Non-pigmented ciliary epithelial cell (primary cell): ENCODE measurements around the gene MAPK6.
"Not testable (repeated sequence)": the region's sequence is repeated elsewhere in the genome, so short reads cannot be mapped to it uniquely, and the experiment has no call there.

Source experiments
- DNase-seq: peaks from one replicate; pipeline ENCODE4 v3.0.0-alpha.2; 2010; ENCODE audit warnings: low read depth

The MAPK6 gene

GRCh38 chr15:52042051-52042851, 23.2 kb downstream of the MAPK6 start:
- no peak for DNase-seq

- DNase-seq: not testable (repeated sequence)
These were observed 26.8 kb downstream of the MAPK6 start for GRCh38 chr15:52045795-52046298.

- not testable (repeated sequence) for DNase-seq
These were observed 27.5 kb downstream of the MAPK6 start for GRCh38 chr15:52046552-52046951.

DNA sequence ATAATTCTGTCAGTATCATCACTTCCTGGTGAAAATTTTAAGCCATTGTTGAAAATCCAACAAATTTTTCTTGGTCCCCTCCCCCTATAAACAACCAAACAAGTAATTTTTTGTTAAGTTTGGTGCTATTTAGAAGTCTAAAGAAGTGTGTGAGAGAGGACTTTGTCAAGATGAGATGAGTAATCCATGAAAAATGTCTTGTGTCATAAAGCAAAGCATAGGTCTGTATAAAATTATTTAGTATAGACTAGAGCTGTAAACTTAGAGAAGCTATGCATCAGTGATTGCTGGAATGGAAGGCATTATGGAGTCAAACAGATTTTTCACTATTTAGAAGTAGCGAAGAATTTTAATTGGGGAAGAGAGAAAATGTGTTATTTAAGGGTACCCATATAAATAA, 31.4 kb downstream of the MAPK6 start:
- DNase-seq: no peak

DNA sequence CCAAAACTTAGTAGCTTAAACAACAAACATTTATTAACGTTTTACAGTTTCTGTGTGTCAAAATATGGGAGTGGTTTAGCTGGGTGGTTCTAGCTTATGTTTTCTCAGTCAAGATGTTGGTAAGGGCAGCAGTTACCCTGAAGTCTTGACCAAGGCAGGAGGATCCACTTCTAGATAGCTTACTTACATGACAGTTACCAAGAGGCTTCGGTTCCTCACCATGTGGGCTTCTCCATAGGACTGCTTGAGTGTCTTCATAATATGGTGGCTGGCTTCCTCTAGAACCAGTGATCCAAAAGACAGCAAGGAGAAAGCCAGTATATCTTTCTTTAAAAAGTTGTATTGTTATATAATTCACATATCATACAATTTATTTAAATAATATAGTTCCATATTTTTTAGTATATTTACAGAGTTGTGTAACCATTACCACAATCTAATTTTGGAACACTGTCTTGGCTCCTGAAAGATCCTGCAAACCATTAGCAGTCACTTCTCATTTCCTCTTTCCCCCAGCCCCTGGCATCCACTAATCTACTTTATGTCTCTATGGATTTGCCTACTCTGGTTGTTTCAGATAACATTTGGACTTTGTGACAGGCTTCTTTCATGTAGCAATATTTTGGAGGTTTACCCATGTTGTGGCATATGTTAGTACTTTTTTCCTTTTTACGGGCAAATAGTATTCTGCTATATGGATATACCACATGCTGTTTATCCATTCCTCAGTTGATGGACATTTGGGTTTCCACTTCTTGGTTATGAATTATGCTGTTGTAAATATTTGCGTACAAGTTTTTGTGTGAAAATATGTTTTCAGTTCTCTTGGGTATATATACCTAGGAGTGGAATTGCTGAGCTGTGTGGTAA, 33.3 kb downstream of the MAPK6 start:
- no peak for DNase-seq

GRCh38 chr15:52054381-52054780, 35.4 kb downstream of the MAPK6 start:
- no peak for DNase-seq

DNA sequence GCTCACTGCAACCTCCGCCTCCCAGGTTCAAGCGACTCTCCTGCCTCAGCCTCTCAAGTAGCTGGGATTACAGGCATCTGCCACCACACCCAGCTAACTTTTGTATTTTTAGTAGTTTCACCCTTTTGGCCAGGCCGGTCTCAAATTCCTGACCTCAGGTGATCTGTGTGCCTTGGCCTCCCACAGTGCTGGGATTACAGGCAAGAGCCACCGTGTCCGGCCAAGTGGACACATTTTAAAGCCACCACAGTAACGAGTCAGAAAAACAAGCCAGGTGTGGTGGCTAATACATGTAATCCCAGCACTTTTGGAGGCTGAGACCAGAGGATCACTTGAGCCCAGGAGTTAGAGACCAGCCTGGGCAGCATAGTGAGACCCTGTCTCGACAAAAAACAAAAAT, 35.8 kb downstream of the MAPK6 start:
- not testable (repeated sequence) for DNase-seq

DNA sequence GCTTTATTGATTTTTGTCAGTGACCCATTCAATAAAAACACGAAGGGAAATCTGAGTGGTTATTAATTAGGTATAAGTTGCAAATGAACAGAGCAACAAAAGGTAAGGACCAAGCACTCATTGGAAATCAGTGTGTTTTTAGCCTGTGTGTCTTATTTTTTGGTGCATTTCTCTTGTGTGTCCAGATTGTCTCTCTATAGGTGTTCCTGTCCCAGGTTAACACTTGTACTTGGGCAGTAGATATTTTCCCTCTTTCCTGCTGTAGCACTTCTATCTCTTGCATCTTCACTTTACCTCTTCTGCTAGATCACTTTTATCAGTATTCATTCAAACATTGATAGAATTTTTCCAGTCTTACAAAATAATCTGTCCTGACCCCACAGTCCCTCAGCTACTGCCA, 37.0 kb downstream of the MAPK6 start:
- DNase-seq: no peak

GRCh38 chr15:52056496-52056895, 37.5 kb downstream of the MAPK6 start:
- DNase-seq: no peak

DNA sequence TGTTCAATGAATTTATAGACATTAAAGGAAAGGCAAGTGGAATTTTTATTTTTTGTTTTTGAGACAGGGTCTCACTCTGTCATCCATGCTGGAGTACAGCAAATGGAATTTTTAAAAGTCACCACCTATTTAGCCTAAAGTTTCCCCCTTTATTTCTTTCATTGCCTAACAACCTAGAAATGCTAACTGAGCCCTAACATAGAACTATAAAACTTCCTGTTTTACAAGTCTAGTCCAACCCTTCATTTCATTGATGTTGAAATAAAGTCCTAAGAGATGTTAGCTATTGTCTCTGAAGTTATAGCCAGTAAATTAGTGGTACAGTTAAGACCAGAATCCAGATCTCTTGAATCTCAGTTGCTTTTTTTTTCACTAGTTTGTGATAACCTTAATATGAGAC, 39.0 kb downstream of the MAPK6 start:
- DNase-seq: no peak

- no peak for DNase-seq
These were observed 41.5 kb downstream of the MAPK6 start for GRCh38 chr15:52060501-52060900.

DNA sequence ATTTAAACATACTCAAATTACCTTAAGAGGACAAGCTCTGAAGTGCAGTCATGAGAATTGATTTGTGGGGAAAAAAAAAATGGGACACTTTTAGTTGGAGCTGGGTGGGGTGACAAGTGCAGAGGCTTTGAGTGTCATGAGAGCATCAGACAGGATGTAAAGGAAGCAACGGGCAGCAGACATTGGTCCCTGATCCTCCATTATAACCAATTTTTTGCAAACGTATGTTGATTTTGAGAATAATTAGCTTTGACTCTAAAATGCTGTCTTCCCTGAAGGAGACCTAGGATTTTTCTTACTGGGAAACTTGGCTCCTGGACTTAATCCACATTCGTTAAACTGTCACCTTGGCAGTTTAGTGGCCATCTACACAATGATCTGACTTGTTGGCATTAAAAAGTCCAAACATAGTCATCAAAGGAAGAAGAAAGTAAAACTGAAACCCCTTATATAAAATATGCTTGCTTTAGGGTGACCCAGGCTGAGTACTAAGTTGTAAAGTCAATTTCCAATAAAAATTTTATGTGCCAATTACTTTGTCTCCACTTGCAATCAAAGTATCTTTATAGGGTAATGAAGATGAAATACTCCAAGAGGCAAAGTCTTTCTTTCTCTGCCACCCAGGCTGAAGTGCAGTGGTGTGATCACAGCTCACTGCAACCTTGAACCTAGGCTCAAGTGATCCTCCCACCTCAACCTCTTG, 48.0 kb downstream of the MAPK6 start:
- no peak for DNase-seq

- no peak for DNase-seq
These were observed 48.5 kb downstream of the MAPK6 start for GRCh38 chr15:52067545-52067926.

- DNase-seq: no peak
These were observed 49.1 kb downstream of the MAPK6 start for GRCh38 chr15:52068004-52068615.

- no peak for DNase-seq
These were observed 50.5 kb downstream of the MAPK6 start for GRCh38 chr15:52069559-52069958.

DNA sequence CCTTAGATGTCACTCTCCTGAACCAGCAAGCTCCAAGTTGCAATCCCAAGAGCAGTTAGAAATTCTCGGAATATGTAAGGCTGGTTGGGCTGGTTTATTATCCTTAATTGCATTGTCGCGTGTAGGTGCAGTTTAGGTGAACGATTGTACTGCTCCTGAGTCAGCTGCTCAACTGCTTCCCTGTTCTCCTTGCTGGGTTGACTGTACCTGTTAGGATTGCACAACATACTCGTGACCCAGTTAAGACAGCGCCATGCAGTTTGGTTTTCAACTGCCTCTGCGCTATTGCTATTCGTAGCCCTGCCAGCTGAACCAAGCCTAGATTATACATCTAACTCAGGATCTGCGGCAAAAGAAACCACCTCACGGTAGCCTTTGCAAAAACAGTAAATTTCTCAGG, 52.6 kb downstream of the MAPK6 start:
- no peak for DNase-seq

DNA sequence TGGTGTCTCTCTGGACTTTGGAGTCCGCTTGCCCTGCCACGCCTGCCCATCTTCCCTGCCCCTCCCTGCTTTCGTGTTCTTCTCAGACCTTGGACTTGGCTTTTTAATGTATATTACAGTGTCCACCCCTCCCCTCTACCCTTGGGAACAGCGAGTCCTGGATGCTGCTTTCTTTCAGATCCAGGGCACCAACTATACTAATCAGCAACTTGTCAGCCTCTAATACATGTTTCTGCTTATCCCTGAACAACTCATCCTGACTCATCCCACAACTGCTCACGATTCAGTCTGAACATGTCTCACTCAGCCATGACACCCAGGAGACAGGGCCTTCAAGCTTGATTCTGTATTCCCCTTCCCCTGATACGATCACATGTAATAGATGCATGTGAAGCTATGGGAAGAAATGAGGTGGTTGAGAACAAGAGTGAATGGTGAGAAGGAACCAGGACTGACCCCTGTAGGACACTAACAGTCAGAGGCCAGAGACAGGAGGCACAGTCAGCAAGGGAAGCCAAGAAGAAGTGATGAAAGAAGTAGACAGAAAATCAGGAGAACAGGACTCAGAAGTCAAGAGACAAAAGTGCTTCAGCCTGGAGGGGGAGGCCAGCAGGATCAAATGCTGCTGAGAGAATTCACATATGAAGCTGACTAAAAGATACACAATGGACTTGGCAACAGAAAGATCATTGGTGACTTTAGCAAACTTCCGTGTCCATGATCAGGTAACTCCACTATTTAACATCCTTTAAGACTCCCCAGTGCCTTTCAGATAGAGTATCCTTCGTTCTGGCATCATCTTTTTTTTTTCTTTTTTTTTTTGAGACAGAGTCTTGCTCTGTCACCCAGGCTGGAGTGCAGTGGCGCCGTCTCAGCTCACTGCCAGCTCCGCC, 58.1 kb downstream of the MAPK6 start:
- DNase-seq: no peak

- no peak for DNase-seq
These were observed 59.3 kb downstream of the MAPK6 start for GRCh38 chr15:52078197-52078875.

- DNase-seq: no peak
These were observed 60.1 kb downstream of the MAPK6 start for GRCh38 chr15:52078876-52079700.
